KOPT-K1 (cell line): ENCODE data around the gene MEX3D.

ENCODE experiments used
- H3K27ac ChIP-seq: fragments of 200-600 bp; sonication (generic); 2 replicates; pipeline ENCODE4 v1.5.1; 2016; ENCODE audit warnings: antibody characterized with exemption, mild to moderate bottlenecking, low read depth, low read length; ENCODE audit not compliant: poor library complexity, severe bottlenecking
- H3K36me3 ChIP-seq: fragments of 200-600 bp; sonication (generic); 2 replicates; pipeline ENCODE4 v1.5.1; 2017; ENCODE audit warnings: antibody characterized with exemption, mild to moderate bottlenecking, low read length, moderate library complexity; ENCODE audit not compliant: insufficient read depth
- H3K9me3 ChIP-seq: fragments of 200-600 bp; sonication (generic); 2 replicates; pipeline ENCODE4 v1.5.1; 2017; ENCODE audit warnings: antibody characterized with exemption, low read length, mild to moderate bottlenecking; ENCODE audit not compliant: insufficient read depth, poor library complexity, severe bottlenecking

Gene MEX3D

DNA sequence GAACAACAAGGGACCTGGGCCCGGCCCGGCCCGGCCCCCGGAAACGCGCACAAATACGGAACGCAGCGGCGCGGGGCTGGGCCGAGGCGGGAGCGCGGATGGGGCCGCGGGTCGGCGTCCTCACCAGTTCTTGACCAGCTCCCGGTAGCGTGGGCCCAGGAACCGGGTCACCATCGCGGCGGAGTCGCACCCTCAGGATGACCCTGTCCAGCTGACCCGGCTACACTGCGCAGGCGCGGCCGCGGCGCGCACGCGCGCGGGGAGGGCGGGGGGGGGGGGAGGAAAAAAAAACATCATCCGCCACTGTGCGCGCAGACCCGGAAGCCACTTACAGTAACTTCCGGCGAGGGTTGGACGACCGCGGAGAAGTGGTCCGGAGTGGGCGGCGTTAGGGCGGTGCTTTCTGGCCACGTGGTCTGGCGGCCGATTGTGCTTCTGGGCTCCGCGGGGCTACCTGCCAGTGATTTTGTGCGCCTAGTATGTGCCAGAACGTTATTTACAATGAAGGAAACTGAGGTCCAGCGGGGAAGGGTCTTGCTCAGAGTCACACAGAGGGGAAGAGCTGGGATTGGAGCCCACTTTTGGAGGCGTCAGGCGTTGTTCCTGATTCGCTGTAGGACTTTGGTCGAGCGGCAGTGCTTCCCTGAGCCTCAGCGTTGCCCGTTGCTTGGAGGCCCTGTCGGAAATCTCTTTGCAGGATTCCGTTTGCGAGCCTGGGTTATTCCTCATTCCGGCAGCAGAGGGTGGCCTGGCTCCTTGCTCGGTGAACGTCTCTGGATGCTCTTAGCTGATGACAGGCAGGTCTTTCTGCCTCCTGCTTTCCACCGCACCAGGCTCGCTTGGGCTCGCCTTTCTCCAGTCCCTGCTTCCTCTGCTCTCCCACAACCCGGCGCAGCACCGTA, 37.4 kb upstream of the MEX3D start, which contains the start of gene UQCR11:
UQCR11 (minus strand) TSS at position 227 of the 902 bp plus-strand sequence; CDS start at position 174, 53 bp downstream.
- Histone ChIP-seq H3K27ac (peak within 1 kb of the TSS; percentile 79), H3K36me3 (peaks cover 43% of the 10 kb centered on the region), H3K9me3 (no peaks in the 10 kb centered on the region)

DNA sequence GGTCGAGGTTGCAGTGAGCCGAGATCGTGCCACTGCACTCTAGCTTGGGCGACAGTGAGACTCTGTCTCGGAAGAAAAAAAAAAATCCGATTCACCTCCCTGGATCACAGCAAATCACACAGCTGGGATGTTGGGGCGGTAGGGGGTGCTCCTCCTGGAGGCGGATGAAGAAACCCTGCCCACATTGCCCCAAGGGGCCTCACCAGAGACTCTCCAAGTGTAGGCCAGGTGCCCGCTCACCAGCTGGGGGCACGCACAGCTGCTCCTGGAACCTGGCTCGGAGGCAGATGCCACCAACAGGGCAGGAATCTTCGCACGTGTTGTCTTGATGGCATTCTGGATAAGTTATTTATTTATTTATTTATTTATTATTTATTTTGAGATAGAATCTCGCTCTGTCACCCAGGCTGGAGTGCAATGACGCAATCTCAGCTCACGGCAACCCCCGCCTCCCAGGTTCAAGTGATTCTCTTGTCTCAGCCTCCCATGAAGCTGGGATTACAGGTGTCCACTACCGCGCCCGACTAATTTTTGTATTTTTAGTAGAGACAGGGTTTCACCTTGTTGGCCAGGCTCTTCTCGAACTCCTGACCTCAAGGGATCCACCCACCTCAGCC, 34.1 kb upstream of the MEX3D start:
- no peak overlapping the region for H3K27ac ChIP-seq
- peaks cover 55% of the 10 kb centered on the region for H3K36me3 ChIP-seq
- H3K9me3 ChIP-seq: peaks cover 8% of the 10 kb centered on the region

DNA sequence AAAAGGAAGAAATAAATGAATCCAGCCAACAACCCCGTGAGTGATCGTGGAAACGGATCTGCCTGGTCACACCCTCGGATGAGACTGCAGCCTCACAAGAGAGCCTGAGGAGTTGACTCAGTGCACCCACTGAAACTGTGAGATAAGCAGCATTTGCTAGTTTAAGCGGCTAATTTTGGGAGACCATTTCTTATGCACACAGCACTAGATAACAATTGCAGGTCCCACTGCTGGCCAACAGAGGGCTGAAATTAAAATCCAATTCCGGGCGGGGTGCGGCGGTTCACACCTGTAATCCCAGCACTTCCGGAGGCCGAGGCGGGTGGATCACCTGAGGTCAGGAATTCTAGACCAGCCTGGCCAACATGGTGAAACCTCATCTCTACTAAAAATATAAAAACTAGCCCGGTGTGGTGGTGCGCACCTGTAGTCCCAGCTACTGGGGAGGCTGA, 33.5 kb upstream of the MEX3D start:
- Histone ChIP-seq H3K9me3 (peaks cover 8% of the 10 kb centered on the region), H3K27ac (no peak overlapping the region), H3K36me3 (peaks cover 60% of the 10 kb centered on the region)

DNA sequence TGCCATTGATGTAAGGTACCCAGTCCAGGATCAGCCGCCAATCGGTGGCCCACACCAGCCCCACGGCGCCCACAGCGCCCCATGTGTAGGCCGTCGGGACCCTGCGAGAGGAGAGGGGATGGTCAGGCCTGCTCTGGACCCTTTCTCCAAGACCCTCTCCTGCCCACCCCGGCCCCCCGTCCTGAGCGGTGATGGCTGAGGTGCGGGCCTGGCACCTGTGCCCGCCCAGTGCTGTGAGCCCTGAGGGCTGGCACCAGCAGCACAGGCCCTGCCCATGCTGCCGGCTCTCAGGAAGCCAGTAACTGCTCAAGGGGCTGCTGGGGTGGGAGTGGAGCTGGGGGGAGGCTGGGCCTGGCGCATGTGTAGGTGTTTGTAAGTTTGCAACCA, 31.3 kb upstream of the MEX3D start:
- H3K9me3 ChIP-seq: peaks cover 8% of the 10 kb centered on the region
- H3K27ac ChIP-seq: no peak overlapping the region
- peaks cover 69% of the 10 kb centered on the region for H3K36me3 ChIP-seq

DNA sequence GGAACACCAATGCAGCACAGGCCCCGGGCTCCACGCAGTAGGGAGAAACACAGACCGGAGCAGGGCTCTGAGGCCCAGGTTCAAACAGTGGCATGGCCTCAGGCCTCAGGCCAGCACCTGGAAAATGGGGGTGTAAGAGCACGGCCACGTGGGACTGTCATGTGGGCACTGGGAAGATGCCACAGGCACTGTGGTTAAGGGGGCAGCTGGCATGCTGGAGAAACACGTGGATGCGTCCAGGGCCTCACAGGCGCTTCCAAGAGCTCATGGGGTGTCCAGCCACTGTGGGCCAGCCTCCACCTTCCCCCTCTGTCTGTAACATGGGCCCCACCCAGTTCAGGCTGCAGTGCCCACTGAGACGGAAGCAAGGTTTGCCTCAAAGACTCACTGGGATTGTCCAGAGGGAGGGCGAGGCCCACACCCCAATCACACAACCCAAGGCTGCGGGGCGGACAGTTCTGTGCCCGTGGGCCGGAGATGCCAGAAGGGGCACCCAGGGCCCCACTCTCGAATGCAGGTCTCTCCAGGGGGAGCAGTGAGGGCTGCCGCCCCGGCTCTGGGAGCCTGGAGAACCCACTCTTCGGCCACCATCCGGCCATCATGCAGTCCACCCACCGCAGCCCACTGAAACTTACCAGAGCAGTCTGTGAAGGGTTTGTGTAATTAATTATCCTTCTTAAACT, 30.8 kb upstream of the MEX3D start:
- H3K9me3 ChIP-seq: peaks cover 8% of the 10 kb centered on the region
- peaks cover 69% of the 10 kb centered on the region for H3K36me3 ChIP-seq
- no peak overlapping the region for H3K27ac ChIP-seq

DNA sequence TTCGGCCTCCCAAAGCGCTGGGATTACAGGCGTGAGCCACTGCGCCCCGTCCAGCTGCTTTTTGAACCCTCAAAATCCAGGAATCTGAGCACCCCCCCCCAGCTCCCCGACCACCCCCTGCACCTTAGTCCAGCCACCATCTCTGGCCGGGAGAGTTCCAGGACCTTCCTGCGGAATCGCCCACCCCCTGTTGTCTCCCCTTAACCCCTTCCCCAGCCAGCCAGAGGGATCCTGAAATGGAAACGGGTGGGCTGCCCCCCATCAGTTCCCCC, 25.3 kb upstream of the MEX3D start:
- no peak overlapping the region for H3K27ac ChIP-seq
- H3K36me3 ChIP-seq: peaks cover 43% of the 10 kb centered on the region
- H3K9me3 ChIP-seq: peaks cover 8% of the 10 kb centered on the region

DNA sequence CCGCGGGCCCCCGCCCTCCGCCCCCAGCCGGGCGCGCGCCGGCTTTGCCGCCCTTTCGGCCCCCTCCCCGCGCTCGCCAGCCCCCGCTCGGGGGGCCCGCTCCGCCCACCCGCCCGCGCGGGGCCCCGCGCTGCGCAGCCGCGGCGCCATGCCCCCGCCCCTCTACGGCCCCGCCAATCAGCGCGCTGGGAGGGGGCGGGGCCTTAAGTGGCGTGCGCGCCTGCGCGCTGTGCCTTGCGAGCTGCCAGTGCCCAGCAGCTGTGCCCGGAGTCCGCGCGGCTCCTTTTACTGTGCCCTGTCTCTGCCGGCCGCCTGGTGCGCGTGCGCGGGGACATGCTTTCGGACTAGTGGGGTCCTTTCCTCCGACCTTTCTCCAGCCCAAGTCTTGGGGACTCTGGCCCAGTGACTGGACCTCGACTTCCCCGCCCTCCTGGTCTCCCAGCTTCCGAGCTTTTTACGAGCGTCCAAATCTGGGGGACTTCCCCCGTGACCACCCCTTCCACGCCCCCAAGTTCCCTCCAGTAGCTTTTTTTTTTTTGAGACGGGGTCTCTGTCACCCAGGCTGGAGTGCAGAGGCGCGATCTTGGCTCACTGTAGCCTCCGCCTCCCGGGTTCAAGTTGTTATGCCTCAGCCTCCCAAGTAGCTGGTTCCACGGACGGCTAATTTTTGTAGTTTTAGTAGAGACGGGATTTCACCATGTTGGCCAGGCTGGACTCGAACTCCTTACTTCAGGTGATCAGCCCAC, 24.8 kb upstream of the MEX3D start, which contains the start of gene MBD3:
MBD3 (minus strand) TSS at position 111 of the 746 bp plus-strand sequence. CDS start 234 bp downstream, outside the sequence.
- peaks cover 43% of the 10 kb centered on the region for H3K36me3 ChIP-seq
- peaks cover 6% of the 10 kb centered on the region for H3K9me3 ChIP-seq
- peak within 1 kb of the TSS; percentile 99 for H3K27ac ChIP-seq

DNA sequence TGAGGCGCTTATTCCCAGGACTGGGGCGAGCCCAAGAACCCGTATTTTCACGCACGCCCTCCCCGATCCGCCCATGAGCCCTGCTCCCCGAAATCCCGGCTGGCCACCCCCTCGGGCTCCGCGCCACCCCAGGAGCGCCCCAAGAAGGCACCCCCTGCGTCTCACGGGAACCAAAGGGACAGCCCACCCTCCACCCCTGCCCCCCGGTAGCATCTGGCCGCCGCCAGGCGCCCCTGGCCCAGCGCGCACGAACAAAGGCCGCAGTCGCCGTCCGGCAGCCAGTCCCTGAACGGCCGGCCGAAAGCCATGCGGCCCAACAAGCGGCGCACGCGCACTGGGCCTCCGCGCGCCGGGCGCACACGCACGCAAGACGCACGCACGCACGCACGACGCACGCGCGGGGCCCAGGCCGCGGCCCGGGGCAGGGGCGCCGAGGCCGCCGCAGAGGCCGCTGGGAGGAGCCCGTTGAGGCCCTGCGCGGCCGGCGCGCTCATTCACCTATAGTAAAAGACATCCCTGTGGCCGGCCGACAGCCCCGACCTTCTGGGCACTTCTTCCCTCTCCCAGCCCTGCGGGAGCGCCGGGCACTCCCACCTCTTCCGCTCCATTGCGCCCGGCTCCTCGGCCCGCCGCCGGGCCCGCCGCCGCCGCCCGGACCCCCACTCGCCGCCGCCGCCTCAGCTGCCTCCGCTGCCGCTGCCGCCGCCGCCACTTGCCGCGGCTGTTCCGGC, 24.1 kb upstream of the MEX3D start:
- Histone ChIP-seq H3K36me3 (peaks cover 43% of the 10 kb centered on the region), H3K9me3 (no peaks in the 10 kb centered on the region), H3K27ac (peak overlapping the region; percentile 99)

DNA sequence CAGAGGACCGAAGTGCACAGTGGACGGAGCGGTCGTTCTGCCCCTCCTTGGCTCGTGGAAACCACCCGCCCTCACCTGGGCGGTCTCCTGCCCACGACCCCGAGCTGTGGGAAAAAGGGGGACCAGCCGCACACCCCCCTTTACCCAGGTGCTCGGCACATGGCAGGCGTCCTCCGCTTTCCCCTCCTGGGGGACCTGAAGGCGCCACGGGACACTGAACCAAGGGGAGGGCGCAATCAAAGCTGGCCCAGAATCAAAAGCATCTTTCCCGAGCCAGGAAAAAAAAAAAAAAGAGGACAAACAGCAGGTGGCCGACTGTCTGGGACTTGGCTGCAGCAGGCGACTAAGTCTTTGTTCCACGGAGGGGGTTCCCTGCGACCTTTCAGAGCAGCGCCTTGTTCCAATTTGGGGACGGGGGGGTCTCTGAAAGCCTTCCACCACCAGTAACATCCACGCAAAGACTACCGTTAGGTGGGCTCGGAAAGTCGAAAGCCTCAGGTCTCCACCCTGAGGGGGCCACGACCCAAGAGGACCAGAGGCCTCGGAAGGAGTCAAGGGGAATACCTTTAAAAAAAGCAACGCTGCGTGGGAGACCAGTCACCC, 23.4 kb upstream of the MEX3D start:
- peaks cover 40% of the 10 kb centered on the region for H3K36me3 ChIP-seq
- no peaks in the 10 kb centered on the region for H3K9me3 ChIP-seq
- H3K27ac ChIP-seq: peak overlapping the region; percentile 99

DNA sequence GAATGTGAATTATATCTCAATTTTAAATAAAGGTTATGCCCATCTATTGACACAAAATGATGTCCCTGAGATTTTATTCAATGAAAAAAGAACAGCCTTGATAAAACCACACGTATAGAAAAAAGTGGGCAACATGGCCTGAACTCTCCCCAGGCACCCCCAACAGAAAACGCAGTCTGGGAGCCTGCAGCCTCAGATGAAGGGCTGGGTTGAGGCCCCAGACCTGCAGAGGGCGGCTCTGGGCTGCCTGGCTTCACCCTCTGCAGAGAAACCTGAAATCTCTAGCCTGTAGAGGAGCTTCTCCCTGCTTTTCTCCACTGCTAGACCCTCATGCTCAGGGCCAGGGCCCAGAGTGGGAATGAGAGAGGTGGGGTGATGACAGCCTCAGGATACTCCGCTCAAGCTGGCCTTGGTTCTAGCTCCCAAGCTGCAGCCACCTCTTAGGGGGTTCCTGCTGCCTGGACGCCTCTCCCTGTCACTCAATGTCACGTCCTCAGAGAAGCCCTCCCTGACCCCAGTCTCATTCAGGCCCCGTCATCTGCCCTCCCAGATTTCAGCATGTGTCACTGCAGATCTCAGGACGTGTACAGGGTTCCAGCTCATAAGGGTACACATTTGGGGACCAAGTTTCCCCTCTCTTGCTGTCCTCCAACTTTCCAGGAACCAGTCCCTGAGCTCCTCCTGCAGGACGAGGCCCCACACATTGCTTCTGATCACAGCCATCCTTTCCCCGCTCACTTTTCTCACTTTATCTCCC, 22.7 kb upstream of the MEX3D start:
- H3K9me3 ChIP-seq: no peaks in the 10 kb centered on the region
- peaks cover 41% of the 10 kb centered on the region for H3K36me3 ChIP-seq
- peak overlapping the region; percentile 99 for H3K27ac ChIP-seq

DNA sequence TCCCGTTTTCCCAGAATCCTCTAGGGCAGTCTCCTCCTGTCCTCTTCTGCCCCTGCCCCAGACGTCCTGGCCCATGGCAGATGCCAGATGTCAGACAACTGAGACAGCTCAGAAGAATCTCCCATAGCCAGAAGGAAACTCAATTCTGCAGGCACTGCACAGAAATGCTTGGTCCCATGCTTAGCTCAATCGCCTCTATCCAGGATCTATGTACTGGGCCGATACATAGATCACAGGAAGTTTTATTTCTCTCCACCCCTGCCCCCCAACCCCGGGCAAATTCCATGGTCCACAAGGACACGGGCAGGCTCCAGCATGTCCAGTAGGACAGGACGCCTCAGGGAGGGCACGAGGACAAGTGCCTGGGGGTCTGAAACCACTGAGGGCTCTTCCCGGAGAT, 19.7 kb upstream of the MEX3D start:
- Histone ChIP-seq H3K27ac (no peak overlapping the region), H3K36me3 (peaks cover 69% of the 10 kb centered on the region), H3K9me3 (no peaks in the 10 kb centered on the region)

DNA sequence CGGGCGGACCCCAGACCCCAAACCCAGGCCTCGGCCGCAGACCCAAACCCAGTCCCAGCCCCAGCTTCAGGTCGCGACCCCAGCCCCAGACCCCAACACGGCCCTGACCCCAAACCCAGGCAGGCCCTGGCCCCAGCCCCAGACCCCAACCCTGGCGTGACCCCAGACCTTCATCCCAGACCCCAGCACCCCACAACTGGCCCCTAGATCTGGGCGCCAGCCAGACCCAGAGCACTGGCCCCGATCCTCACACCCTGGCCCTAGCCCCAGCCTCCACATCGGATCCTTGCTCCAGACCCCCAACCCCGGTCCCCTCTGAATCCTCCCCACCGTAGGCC, 17.1 kb upstream of the MEX3D start:
- no peak overlapping the region for H3K27ac ChIP-seq
- H3K9me3 ChIP-seq: no peaks in the 10 kb centered on the region
- peaks cover 93% of the 10 kb centered on the region for H3K36me3 ChIP-seq

DNA sequence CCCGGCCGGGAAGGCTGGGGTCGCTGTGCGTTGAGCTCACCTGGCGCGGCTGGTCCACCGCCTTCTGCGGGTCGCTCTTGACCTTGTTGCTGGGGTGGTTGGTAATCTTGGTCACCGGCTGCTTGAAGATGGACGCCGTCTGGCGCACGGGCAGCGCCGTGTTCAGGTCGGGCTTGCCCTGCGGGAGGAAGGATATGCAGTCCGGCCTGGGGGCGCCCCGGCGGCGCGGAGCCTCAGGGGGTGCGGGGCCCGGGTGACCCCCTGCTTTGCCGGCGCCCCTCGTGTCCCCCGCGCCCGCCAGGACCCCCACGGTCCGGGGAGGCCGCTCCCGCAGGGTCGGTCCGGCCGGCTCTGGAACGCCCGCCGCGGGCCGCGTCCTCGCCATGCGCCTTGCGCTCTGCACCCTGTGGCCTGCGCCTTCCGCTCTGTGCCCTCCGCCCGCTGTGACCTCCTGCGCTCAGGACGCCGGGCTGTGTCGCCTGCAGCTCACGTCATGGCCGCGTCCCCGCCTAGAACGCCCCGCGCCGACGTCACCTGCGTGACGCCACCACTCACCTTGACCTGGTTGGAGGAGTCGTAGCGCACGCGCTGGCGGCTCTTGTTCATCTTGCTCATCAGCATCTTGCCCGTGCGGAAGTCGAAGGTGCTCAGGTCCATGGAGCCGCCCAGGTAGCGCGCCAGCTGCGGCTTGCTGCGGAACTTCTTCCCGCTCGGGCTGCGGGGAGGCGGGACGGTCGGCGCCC, 16.5 kb upstream of the MEX3D start:
- no peak overlapping the region for H3K27ac ChIP-seq
- H3K9me3 ChIP-seq: no peaks in the 10 kb centered on the region
- H3K36me3 ChIP-seq: peaks cover 94% of the 10 kb centered on the region
